H9 (cell line): ENCODE data around the gene GLRX3. TPM values are rescaled to one million over a fixed set of nuclear protein-coding genes. Genes with fewer than 3 reads are reported as not detected.

Experiments used
- DNase-seq: peaks from one replicate; pipeline ENCODE4 v3.0.0-alpha.2; 2017
- H2AFZ ChIP-seq: one replicate; pipeline ENCODE4 v1.6.1; 2013; ENCODE audit warnings: mild to moderate bottlenecking, low read length, control low read depth, moderate library complexity
- H2AK5ac ChIP-seq: 2 replicates; pipeline ENCODE4 v1.6.1; 2013; ENCODE audit warnings: low read length, control low read depth, mixed read lengths; ENCODE audit not compliant: insufficient read length
- H2BK120ac ChIP-seq: one replicate; pipeline ENCODE4 v1.6.1; 2013; ENCODE audit warnings: low read depth, mild to moderate bottlenecking, low read length, control low read depth, inconsistent platforms; ENCODE audit not compliant: poor library complexity, severe bottlenecking
- H2BK12ac ChIP-seq: 2 replicates; pipeline ENCODE4 v1.6.1; 2013; ENCODE audit warnings: low read length, control low read depth, mixed read lengths, low read depth; ENCODE audit not compliant: insufficient read length
- H2BK15ac ChIP-seq: 2 replicates; pipeline ENCODE4 v1.6.1; 2013; ENCODE audit warnings: low read depth, low read length, control low read depth
- H2BK20ac ChIP-seq: one replicate; pipeline ENCODE4 v1.6.1; 2013; ENCODE audit warnings: low read depth, mild to moderate bottlenecking, low read length, control low read depth, inconsistent platforms; ENCODE audit not compliant: poor library complexity, severe bottlenecking
- H2BK5ac ChIP-seq: 2 replicates; pipeline ENCODE4 v1.6.1; 2013; ENCODE audit warnings: low read length, control low read depth, mixed read lengths; ENCODE audit not compliant: insufficient read length
- H3K14ac ChIP-seq: 2 replicates; pipeline ENCODE4 v1.6.1; 2013; ENCODE audit warnings: low read length, control low read depth; ENCODE audit not compliant: insufficient read depth
- H3K18ac ChIP-seq: 2 replicates; pipeline ENCODE4 v1.6.1; 2013; ENCODE audit warnings: low read depth, mild to moderate bottlenecking, mixed read lengths, low read length, control low read depth; ENCODE audit not compliant: insufficient read length
- H3K23ac ChIP-seq: 2 replicates; pipeline ENCODE4 v1.6.1; 2013; ENCODE audit warnings: low read length, control low read depth, mixed read lengths, low read depth; ENCODE audit not compliant: insufficient read length
- H3K23me2 ChIP-seq: 2 replicates; pipeline ENCODE4 v1.6.1; 2013; ENCODE audit warnings: low read depth, mild to moderate bottlenecking, mixed read lengths, low read length, control low read depth; ENCODE audit not compliant: insufficient read length, poor library complexity, severe bottlenecking
- H3K27ac ChIP-seq: 2 replicates; pipeline ENCODE4 v1.5.1; 2013; ENCODE audit warnings: low read length, control low read depth, mixed read lengths, low read depth; ENCODE audit not compliant: insufficient read length
- H3K27me3 ChIP-seq: 2 replicates; pipeline ENCODE4 v1.6.1; 2013; ENCODE audit warnings: low read length, control low read depth, inconsistent platforms; ENCODE audit not compliant: insufficient read depth
- H3K4ac ChIP-seq: 2 replicates; pipeline ENCODE4 v1.6.1; 2013; ENCODE audit warnings: low read depth, mild to moderate bottlenecking, control low read depth, inconsistent platforms, low read length, moderate library complexity
- H3K4me1 ChIP-seq: 2 replicates; pipeline ENCODE4 v1.6.1; 2013; ENCODE audit warnings: low read length, control low read depth, inconsistent platforms; ENCODE audit not compliant: insufficient read depth
- H3K4me2 ChIP-seq: 2 replicates; pipeline ENCODE4 v1.6.1; 2013; ENCODE audit warnings: low read length, control low read depth, mixed read lengths; ENCODE audit not compliant: insufficient read length, insufficient read depth
- H3K56ac ChIP-seq: 2 replicates; pipeline ENCODE4 v1.6.1; 2013; ENCODE audit warnings: low read depth, mild to moderate bottlenecking, mixed read lengths, low read length, control low read depth; ENCODE audit not compliant: insufficient read length
- H3K79me1 ChIP-seq: 2 replicates; pipeline ENCODE4 v1.6.1; 2013; ENCODE audit warnings: low read depth, mild to moderate bottlenecking, moderate library complexity, low read length, control low read depth, inconsistent platforms; ENCODE audit not compliant: insufficient read depth, poor library complexity, severe bottlenecking
- H3K79me2 ChIP-seq: 2 replicates; pipeline ENCODE4 v1.6.1; 2013; ENCODE audit warnings: low read length, control low read depth, inconsistent platforms; ENCODE audit not compliant: insufficient read depth
- H3K9ac ChIP-seq: 2 replicates; pipeline ENCODE4 v1.6.1; 2013; ENCODE audit warnings: low read length, control low read depth, mixed read lengths; ENCODE audit not compliant: insufficient read length; ENCODE audit errors: extremely low read depth
- H3K9me3 ChIP-seq: one replicate; pipeline ENCODE4 v1.6.1; 2013; ENCODE audit warnings: low read depth, low read length, inconsistent platforms; ENCODE audit not compliant: control insufficient read depth
- H3T11ph ChIP-seq: one replicate; pipeline ENCODE4 v1.6.1; 2013; ENCODE audit warnings: mild to moderate bottlenecking, low read length, control low read depth, inconsistent platforms
- H4K20me1 ChIP-seq: one replicate; pipeline ENCODE4 v1.6.1; 2013; ENCODE audit not compliant: control insufficient read depth, insufficient read length, insufficient read depth
- H4K5ac ChIP-seq: 2 replicates; pipeline ENCODE4 v1.6.1; 2013; ENCODE audit warnings: low read depth, mild to moderate bottlenecking, mixed read lengths, low read length, control low read depth; ENCODE audit not compliant: insufficient read length
- H4K8ac ChIP-seq: replicated peaks from 2 replicates; pipeline ENCODE4 v1.6.1; 2013; ENCODE audit warnings: low read length, control low read depth, mixed read lengths, low read depth; ENCODE audit not compliant: insufficient read length
- H4K91ac ChIP-seq: 2 replicates; pipeline ENCODE4 v1.6.1; 2013; ENCODE audit warnings: low read depth, mild to moderate bottlenecking, moderate library complexity, mixed read lengths, low read length, control low read depth; ENCODE audit not compliant: insufficient read length
- H3K27ac Mint-ChIP-seq, 3 experiments: 2 replicates in 2 of 3; 3 replicates in 1 of 3; pipeline ENCODE4 v1.8.0; 2020 to 2021; ENCODE audit warnings: mixed read lengths in 3 of 3, mild to moderate bottlenecking in 1 of 3, moderate library complexity in 1 of 3
- H3K27me3 Mint-ChIP-seq: 2 replicates; pipeline ENCODE4 v1.8.0; 2021; ENCODE audit warnings: low read depth, mild to moderate bottlenecking, moderate library complexity, mixed read lengths
- H3K36me3 Mint-ChIP-seq, 3 experiments: 2 replicates in 2 of 3; 3 replicates in 1 of 3; pipeline ENCODE4 v1.8.0; 2020 to 2021; ENCODE audit warnings: low read depth in 3 of 3, mixed read lengths in 3 of 3; ENCODE audit not compliant: insufficient read depth in 1 of 3
- H3K4me1 Mint-ChIP-seq, 2 experiments: 2 replicates each; pipeline ENCODE4 v1.8.0; 2020; ENCODE audit warnings: mixed read lengths in 2 of 2
- H3K4me3 Mint-ChIP-seq, 2 experiments: 2 replicates in 1 of 2; 3 replicates in 1 of 2; pipeline ENCODE4 v1.8.0; 2020 to 2021; ENCODE audit warnings: mild to moderate bottlenecking in 2 of 2, mixed read lengths in 2 of 2, moderate library complexity in 1 of 2
- H3K9me3 Mint-ChIP-seq, 2 experiments: 2 replicates in 1 of 2; 3 replicates in 1 of 2; pipeline ENCODE4 v1.8.0; 2020; ENCODE audit warnings: mild to moderate bottlenecking in 2 of 2, mixed read lengths in 2 of 2, moderate library complexity in 1 of 2
- WGBS: extraction: QIAGEN DNeasy Blood & Tissue Kit; methylation state at CpG from one replicate; pipeline ENCODE4 v1.1.7; 2013; ENCODE audit warnings: missing lambda C conversion rate, low lambda C conversion rate, mixed read lengths; ENCODE audit not compliant: insufficient read length; ENCODE audit errors: extremely low coverage; 5-methylcytosine and 5-hydroxymethylcytosine counted together
- total RNA-seq: library from RNA; stranded (reverse); gene quantifications from 2 replicates; pipeline ENCODE4 v1.2.1, GENCODE V29; 2021
- TF ChIP-seq, protein P1 (sequence below): fragments of 200-600 bp; sonication (generic); conservative IDR thresholded peaks from 3 replicates; pipeline ENCODE4 v1.8.0; 2021; ENCODE audit warnings: antibody characterized with exemption, mild to moderate bottlenecking

Gene GLRX3
- total RNA-seq, 1 experiment from 2014 or later, result 139 TPM

DNA sequence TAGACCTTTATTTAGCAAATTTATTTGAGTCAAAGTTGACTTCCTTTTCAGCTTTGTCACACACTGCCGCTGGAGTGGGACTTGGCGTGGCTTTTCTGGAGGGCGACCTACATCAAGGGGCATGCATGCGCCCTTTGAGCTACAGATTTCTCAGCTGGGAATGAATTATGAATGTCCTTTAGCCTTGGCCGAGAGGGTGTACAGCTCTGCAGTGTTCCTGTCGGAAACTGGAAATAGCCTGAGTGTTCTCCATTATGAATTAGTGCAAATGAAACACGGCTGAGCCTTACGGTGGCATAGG lies 79.7 kb downstream of the GLRX3 start:
- no peaks in the 10 kb centered on the region for H3K9me3 ChIP-seq
- H2AK5ac ChIP-seq, result no peak overlapping the region
- Mint-ChIP-seq H3K4me1 (peaks cover 0 to 5% of the 10 kb centered on the region in 2 experiments; a peak in 1 of 4 replicates), H3K4me3 (no peak overlapping the region), H3K9me3 (no peaks in the 10 kb centered on the region; a peak in 1 of 5 replicates), H3K36me3 (no peaks in the 10 kb centered on the region; a peak in 1 of 7 replicates), H3K27me3 (peaks cover 2% of the 10 kb centered on the region; the same call in 1 of the 2 replicates), H3K27ac (no peak overlapping the region)
- no peak overlapping the region for H2BK120ac ChIP-seq
- no peaks in the 10 kb centered on the region for H3K27me3 ChIP-seq
- no peak overlapping the region for H2BK12ac ChIP-seq
- no peak overlapping the region for H3K56ac ChIP-seq
- no peak overlapping the region for H4K5ac ChIP-seq
- H3K27ac ChIP-seq, result no peak overlapping the region
- no peak overlapping the region for H2BK5ac ChIP-seq
- TF ChIP-seq, protein P1, sequence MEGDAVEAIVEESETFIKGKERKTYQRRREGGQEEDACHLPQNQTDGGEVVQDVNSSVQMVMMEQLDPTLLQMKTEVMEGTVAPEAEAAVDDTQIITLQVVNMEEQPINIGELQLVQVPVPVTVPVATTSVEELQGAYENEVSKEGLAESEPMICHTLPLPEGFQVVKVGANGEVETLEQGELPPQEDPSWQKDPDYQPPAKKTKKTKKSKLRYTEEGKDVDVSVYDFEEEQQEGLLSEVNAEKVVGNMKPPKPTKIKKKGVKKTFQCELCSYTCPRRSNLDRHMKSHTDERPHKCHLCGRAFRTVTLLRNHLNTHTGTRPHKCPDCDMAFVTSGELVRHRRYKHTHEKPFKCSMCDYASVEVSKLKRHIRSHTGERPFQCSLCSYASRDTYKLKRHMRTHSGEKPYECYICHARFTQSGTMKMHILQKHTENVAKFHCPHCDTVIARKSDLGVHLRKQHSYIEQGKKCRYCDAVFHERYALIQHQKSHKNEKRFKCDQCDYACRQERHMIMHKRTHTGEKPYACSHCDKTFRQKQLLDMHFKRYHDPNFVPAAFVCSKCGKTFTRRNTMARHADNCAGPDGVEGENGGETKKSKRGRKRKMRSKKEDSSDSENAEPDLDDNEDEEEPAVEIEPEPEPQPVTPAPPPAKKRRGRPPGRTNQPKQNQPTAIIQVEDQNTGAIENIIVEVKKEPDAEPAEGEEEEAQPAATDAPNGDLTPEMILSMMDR, result no peak
- H3K4me1 ChIP-seq, result no peaks in the 10 kb centered on the region
- no peak overlapping the region for H3K4ac ChIP-seq
- H4K8ac ChIP-seq, result no peak overlapping the region
- H3K79me1 ChIP-seq, result no peaks in the 10 kb centered on the region
- H3K18ac ChIP-seq, result no peak overlapping the region
- no peaks in the 10 kb centered on the region for H3K23me2 ChIP-seq
- H3K14ac ChIP-seq, result no peak overlapping the region
- no peak overlapping the region for H2BK20ac ChIP-seq
- no peak overlapping the region for H3K4me2 ChIP-seq
- H2BK15ac ChIP-seq, result no peak overlapping the region
- H3K79me2 ChIP-seq, result no peaks in the 10 kb centered on the region
- H3K9ac ChIP-seq, result no peak overlapping the region
- H3K23ac ChIP-seq, result no peak overlapping the region
- H4K20me1 ChIP-seq, result no peaks in the 10 kb centered on the region
- H2AFZ ChIP-seq, result no peak overlapping the region
- DNase-seq, result no peak
- no CpG with 5 or more reads among the region's 8 CpGs for WGBS
- H4K91ac ChIP-seq, result no peak overlapping the region
- no peak overlapping the region for H3T11ph ChIP-seq
